AG10803 (cell line): ENCODE results near the gene CCDC127.
"Not testable (repeated sequence)": the region's sequence is repeated elsewhere in the genome, so short reads cannot be mapped to it uniquely, and the experiment has no call there.

Experiments used
- DNase-seq: peaks from one replicate; pipeline ENCODE4 v3.0.0; 2010; ENCODE audit warnings: low read depth
- H3K4me3 ChIP-seq: 2 replicates; pipeline ENCODE4 v1.5.1; 2011; ENCODE audit warnings: mild to moderate bottlenecking, low read length, control low read depth
- CTCF ChIP-seq: conservative IDR thresholded peaks from 2 replicates; pipeline ENCODE4 v1.5.1; 2011; ENCODE audit warnings: mild to moderate bottlenecking, low read length, control low read depth, inconsistent platforms

The CCDC127 gene

DNA sequence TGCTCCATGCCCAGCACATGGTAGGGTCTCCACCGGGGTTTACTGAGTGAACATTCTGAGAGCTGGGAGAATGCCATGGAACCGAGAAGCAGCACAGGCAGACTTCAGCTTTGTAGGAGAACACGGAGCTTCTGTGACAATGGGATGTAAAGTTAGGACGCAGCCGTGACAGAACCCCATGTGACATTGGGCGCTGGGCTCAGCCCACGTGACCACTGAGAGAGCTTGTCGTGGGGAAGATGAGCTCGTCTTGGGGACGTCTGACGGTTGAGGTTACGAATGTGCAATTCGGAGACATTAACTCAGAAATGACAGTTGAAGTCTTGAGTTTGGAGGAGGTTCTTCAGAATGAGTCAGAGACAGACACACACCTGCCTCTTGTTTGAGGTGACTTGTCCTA is 13.7 kb upstream of the CCDC127 start:
- no peak for TF ChIP-seq CTCF
- H3K4me3 ChIP-seq = no peak overlapping the region
- no peak for DNase-seq

DNA sequence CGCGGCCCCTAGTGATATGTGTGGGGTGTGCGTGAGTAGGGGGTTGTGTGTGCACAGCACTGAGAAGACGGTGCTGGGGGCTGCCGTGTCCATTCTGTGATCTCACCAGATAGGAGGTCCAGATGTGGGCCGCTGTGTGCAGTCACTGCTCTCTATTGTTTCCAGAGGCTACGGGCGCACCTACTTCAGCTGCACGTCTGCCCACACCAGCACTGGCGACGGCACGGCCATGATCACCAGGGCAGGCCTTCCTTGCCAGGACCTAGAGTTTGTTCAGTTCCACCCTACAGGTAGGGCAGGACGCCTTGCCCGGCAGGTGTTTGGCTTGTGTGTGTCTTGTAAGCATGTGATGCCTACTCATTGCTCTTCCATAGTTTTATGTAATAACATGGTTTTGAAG is 12.8 kb upstream of the CCDC127 start:
- TF ChIP-seq CTCF = no peak
- DNase-seq = no peak

DNA sequence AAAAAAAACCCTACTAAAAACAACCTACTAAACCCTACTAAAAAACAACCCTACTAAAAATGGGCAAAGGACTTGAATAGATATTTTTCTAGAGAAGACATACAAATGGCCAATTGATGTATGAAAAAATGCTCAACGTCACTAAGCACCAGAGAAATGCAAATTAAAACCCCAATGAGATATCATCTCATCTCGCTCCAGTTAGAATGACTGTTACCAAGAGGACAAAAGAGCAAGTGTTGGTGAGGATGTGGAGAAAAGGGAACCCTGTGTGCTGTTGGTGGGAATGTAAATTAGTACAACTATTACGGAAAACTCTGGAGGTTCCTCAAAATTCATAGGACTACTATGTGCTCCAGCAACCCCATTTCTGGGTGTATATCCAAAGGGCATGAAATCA is 10.9 kb upstream of the CCDC127 start:
- DNase-seq = no peak
- TF ChIP-seq CTCF = no peak
- no peak overlapping the region for H3K4me3 ChIP-seq

More for the DNA sequence above, 12.8 kb upstream of the CCDC127 start:
- no peak overlapping the region for H3K4me3 ChIP-seq

GRCh38 chr5:227375-227774 is 9.4 kb upstream of the CCDC127 start:
- H3K4me3 ChIP-seq, DNase-seq: not testable (repeated sequence)

GRCh38 chr5:225334-225733 is 7.4 kb upstream of the CCDC127 start:
- no peak overlapping the region for H3K4me3 ChIP-seq
- no peak for DNase-seq
- TF ChIP-seq CTCF = no peak

DNA sequence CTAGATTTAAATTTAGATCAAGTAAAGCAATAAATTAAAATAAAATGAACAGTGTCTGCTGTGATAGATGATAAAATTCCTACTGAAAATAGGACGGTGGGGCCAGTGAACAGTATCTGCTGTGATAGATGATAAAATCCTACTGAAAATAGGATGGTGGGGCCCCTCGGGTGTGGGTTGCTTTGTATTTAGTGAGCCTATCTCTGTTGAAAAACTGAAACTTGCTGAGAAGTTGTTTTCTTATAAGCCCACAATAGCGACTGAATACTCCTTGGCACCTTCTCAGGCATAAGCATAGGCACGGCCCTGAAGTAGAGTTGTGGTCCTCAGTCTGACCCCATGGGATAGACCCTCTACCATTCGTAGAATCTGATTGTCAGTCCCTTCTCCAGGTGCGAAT is 5.8 kb upstream of the CCDC127 start:
- no peak for DNase-seq
- TF ChIP-seq CTCF = no peak
- H3K4me3 ChIP-seq = no peak overlapping the region

DNA sequence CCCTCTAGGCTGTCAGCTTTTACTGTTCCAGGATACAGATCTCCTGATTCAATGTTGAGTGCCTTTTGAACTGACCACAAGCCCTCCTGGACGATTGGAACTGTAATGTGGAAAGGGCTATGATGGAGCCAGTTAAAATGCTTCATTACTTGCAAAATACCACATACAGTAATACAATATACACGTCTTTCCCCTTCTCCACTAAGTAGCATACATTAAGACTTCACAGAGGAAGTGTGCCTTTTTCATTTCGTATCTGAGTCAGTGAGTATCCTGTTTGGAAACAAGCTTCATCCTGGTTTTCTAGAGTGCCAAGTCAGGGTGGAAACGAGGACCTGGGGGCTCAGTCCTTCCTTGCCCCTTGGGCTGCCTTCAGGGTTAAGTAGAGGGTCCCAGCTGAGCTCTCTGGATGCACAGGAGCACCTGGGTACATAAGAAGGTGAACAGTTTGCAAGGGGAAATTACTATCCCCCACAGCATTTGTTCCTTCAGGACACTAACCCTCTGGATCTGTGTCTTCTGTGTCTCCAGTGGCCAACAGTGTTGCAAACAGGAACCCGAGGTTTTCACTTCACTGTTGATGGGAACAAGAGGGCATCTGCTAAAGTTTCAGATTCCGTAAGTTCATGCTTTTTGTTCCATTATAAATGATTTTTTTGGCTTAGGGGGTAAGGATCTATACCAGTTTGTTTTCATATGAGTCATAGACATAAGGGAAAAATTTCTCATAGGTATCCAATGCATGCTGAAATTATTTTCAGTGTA is 5.2 kb upstream of the CCDC127 start:
- not testable (repeated sequence) for H3K4me3 ChIP-seq
- peak; percentile 9 for DNase-seq

DNA sequence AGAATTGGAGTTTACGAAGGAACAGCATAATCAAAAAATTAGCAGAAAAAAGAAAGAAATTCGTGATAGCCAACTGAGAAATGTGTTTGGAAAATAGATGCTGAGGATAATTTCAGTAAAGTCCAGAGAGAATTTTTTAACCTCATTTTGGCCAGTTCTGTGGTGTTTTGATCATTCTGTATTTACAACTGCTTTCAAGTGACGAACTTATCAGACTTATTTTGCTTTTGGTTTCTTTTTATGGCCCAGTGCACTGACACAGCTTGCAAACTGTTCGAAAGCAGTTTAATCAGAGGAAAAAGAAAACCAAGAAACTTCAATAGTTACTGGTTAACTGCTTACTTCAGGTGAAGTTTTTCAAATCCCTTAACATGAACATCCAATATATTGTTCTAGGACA is 2.0 kb upstream of the CCDC127 start:
- peak; percentile 18 for DNase-seq
- no peak for TF ChIP-seq CTCF
- peak overlapping the region; percentile 85 for H3K4me3 ChIP-seq
